HepG2 (cell line): Measurements from ENCODE around the gene SOST. TPM values are rescaled to one million over a fixed set of nuclear protein-coding genes. Genes with fewer than 3 reads are reported as not detected.

Source experiments
- CEBPB ChIP-seq: IDR thresholded peaks from 2 replicates; pipeline ENCODE4 v1.6.1; 2011; ENCODE audit warnings: low read depth, low read length, improper control_type of control experiment, borderline replicate concordance
- EHMT2 ChIP-seq: fragments of 200-600 bp; sonication (generic); IDR thresholded peaks from 2 replicates; pipeline ENCODE4 v1.7.0; 2017; ENCODE audit warnings: antibody characterized with exemption, low read depth, low read length, borderline replicate concordance
- EZH2 ChIP-seq: conservative IDR thresholded peaks from 2 replicates; pipeline ENCODE4 v1.6.1; 2012; ENCODE audit warnings: mild to moderate bottlenecking, low read depth, low read length, moderate library complexity
- IRX3 ChIP-seq: sonication (generic); formaldehyde crosslinking; IDR thresholded peaks from 2 replicates; pipeline ENCODE4 v1.8.1; 2023; ENCODE audit warnings: mild to moderate bottlenecking, low read depth, missing genetic modification reagents, borderline replicate concordance
- JUND ChIP-seq: sonication (generic); formaldehyde crosslinking; IDR thresholded peaks from 2 replicates; pipeline ENCODE4 v1.8.0; 2022; ENCODE audit warnings: mild to moderate bottlenecking, missing genetic modification reagents
- MXI1 ChIP-seq: IDR thresholded peaks from 3 replicates; pipeline ENCODE4 v1.6.1; 2012; ENCODE audit warnings: low read depth, low read length, inconsistent platforms, borderline replicate concordance
- NR2C2 ChIP-seq: sonication (generic); formaldehyde crosslinking; IDR thresholded peaks from 2 replicates; pipeline ENCODE4 v1.4.0; 2020; ENCODE audit warnings: missing genetic modification reagents, mild to moderate bottlenecking, moderate library complexity, borderline replicate concordance
- SOX5 ChIP-seq: IDR thresholded peaks from 2 replicates; pipeline ENCODE4 v1.6.1; 2016; ENCODE audit warnings: borderline replicate concordance
- ZMAT3 ChIP-seq: sonication (generic); formaldehyde crosslinking; conservative IDR thresholded peaks from 2 replicates; pipeline ENCODE4 v1.7.0; 2021; ENCODE audit warnings: missing genetic modification reagents
- ZNF256 ChIP-seq: sonication (generic); formaldehyde crosslinking; conservative IDR thresholded peaks from 2 replicates; pipeline ENCODE4 v1.4.0; 2020; ENCODE audit warnings: missing genetic modification reagents
- ZNF30 ChIP-seq: sonication (generic); formaldehyde crosslinking; IDR thresholded peaks from 2 replicates; pipeline ENCODE4 v1.5.0; 2020; ENCODE audit warnings: mild to moderate bottlenecking, missing genetic modification reagents
- ZNF530 ChIP-seq: sonication (generic); formaldehyde crosslinking; IDR thresholded peaks from 2 replicates; pipeline ENCODE4 v1.5.0; 2020; ENCODE audit warnings: low read depth, mild to moderate bottlenecking, missing genetic modification reagents
- ZNF558 ChIP-seq: sonication (generic); formaldehyde crosslinking; IDR thresholded peaks from 2 replicates; pipeline ENCODE4 v1.9.0; 2022; ENCODE audit warnings: mild to moderate bottlenecking, missing genetic modification reagents, borderline replicate concordance
- ZNF7 ChIP-seq: IDR thresholded peaks from 2 replicates; pipeline ENCODE4 v1.6.1; 2016; ENCODE audit warnings: missing biosample characterization, missing genetic modification reagents
- ZNF766 ChIP-seq: sonication (generic); formaldehyde crosslinking; IDR thresholded peaks from 2 replicates; pipeline ENCODE4 v1.5.0; 2020; ENCODE audit warnings: missing genetic modification reagents, borderline replicate concordance
- ZSCAN9 ChIP-seq: IDR thresholded peaks from 2 replicates; pipeline ENCODE4 v1.6.1; 2016; ENCODE audit warnings: borderline replicate concordance
- polyA plus RNA-seq, 8 experiments: library from polyadenylated mRNA; depleted of rRNA in 3 of 8; stranded (reverse) in 7 of 8; unstranded in 1 of 8; fragments of >200 nt; fragmentation: Illumina TruSeq in 4 of 8; extraction: Trizol in 4 of 8; gene quantifications; 2 replicates each; pipeline versions ENCODE4 v1.2.1 to v1.2.3, GENCODE V29; 2011 to 2016; ENCODE audit warnings: low read depth in 4 of 8, missing spikeins in 1 of 8, mixed read lengths in 1 of 8; ENCODE audit not compliant: insufficient read depth in 1 of 8
- total RNA-seq, 5 experiments: library from RNA; depleted of rRNA; stranded (reverse); fragments of >200 nt; fragmentation: Illumina TruSeq; extraction: Trizol; gene quantifications; 2 replicates each; pipeline ENCODE4 v1.2.3, GENCODE V29; 2016; ENCODE audit warnings: low read depth in 1 of 5
- TF ChIP-seq, protein P1 (sequence below): sonication (generic); formaldehyde crosslinking; IDR thresholded peaks from 2 replicates; pipeline ENCODE4 v1.8.0; 2022; ENCODE audit warnings: mild to moderate bottlenecking, missing genetic modification reagents
- TF ChIP-seq, protein P2 (sequence below): sonication (generic); formaldehyde crosslinking; conservative IDR thresholded peaks from 2 replicates; pipeline ENCODE4 v1.8.1; 2023; ENCODE audit warnings: missing genetic modification reagents
- TF ChIP-seq, protein P3 (sequence below): sonication (generic); formaldehyde crosslinking; IDR thresholded peaks from 2 replicates; pipeline ENCODE4; 2020; ENCODE audit warnings: missing genetic modification reagents, mild to moderate bottlenecking, borderline replicate concordance
- TF ChIP-seq, protein P4 (sequence below): sonication (generic); formaldehyde crosslinking; IDR thresholded peaks from 2 replicates; pipeline ENCODE4 v1.4.0; 2020; ENCODE audit warnings: missing genetic modification reagents
- TF ChIP-seq, protein P5 (sequence below): sonication (generic); formaldehyde crosslinking; IDR thresholded peaks from 2 replicates; pipeline ENCODE4 v1.4.0; 2020; ENCODE audit warnings: mild to moderate bottlenecking, missing genetic modification reagents

Gene SOST
- total and polyA plus RNA-seq, 2 of the 13 experiments (the other 11 are each of a cell fraction or from before 2014, with no cell fraction given) = not detected

DNA sequence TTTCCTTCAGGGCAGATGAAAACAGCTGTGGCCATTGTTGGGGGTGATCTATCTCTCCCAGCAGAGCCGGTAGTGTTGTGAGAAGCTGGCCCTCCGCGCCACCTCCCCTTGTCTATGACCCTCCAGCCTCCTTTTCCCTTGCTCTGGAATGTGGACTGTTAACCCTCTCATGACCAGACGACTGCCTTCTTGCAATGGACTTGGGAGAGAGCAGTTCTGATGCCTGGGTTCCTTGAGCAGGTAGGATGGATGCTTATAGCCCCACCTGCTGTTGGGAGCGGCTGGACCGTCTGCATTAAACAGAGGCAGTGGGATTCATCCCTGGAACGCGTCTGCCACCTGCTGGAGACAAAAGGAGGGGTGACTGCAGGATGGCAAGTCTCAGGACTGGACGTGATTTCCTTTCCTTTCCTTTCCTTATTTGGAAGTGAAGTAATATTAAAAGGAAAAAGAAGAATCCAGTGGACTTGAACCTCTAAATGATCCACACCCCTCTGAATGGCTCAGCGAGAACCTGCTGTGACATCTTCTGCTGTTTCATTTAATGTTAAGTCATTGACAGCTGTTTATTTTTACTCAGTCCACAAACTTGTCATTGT, 1.8 kb upstream of the SOST start (continued):
- no peak for TF ChIP-seq EHMT2
- no peak for TF ChIP-seq ZNF530 (CRISPR knock-in tag)
- TF ChIP-seq, protein P1, sequence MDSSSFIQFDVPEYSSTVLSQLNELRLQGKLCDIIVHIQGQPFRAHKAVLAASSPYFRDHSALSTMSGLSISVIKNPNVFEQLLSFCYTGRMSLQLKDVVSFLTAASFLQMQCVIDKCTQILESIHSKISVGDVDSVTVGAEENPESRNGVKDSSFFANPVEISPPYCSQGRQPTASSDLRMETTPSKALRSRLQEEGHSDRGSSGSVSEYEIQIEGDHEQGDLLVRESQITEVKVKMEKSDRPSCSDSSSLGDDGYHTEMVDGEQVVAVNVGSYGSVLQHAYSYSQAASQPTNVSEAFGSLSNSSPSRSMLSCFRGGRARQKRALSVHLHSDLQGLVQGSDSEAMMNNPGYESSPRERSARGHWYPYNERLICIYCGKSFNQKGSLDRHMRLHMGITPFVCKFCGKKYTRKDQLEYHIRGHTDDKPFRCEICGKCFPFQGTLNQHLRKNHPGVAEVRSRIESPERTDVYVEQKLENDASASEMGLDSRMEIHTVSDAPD (CRISPR knock-in tag) = no peak
- no peak; the same call in 1 of the 2 replicates for TF ChIP-seq NR2C2 (CRISPR knock-in tag)
- TF ChIP-seq SOX5 (CRISPR knock-in tag) = peak; percentile 62; the same call in 1 of the 2 replicates
- TF ChIP-seq JUND = no peak
- TF ChIP-seq ZNF30 (CRISPR knock-in tag) = no peak
- no peak for TF ChIP-seq ZNF558
- TF ChIP-seq ZNF7 (CRISPR knock-in tag) = no peak
- TF ChIP-seq, protein P2, sequence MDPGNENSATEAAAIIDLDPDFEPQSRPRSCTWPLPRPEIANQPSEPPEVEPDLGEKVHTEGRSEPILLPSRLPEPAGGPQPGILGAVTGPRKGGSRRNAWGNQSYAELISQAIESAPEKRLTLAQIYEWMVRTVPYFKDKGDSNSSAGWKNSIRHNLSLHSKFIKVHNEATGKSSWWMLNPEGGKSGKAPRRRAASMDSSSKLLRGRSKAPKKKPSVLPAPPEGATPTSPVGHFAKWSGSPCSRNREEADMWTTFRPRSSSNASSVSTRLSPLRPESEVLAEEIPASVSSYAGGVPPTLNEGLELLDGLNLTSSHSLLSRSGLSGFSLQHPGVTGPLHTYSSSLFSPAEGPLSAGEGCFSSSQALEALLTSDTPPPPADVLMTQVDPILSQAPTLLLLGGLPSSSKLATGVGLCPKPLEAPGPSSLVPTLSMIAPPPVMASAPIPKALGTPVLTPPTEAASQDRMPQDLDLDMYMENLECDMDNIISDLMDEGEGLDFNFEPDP (CRISPR knock-in tag) = no peak
- TF ChIP-seq MXI1 = 0 out of 3 replicates have a peak, but pooled peaks have one; percentile 55
- TF ChIP-seq ZNF256 = no peak
- TF ChIP-seq, protein P3, sequence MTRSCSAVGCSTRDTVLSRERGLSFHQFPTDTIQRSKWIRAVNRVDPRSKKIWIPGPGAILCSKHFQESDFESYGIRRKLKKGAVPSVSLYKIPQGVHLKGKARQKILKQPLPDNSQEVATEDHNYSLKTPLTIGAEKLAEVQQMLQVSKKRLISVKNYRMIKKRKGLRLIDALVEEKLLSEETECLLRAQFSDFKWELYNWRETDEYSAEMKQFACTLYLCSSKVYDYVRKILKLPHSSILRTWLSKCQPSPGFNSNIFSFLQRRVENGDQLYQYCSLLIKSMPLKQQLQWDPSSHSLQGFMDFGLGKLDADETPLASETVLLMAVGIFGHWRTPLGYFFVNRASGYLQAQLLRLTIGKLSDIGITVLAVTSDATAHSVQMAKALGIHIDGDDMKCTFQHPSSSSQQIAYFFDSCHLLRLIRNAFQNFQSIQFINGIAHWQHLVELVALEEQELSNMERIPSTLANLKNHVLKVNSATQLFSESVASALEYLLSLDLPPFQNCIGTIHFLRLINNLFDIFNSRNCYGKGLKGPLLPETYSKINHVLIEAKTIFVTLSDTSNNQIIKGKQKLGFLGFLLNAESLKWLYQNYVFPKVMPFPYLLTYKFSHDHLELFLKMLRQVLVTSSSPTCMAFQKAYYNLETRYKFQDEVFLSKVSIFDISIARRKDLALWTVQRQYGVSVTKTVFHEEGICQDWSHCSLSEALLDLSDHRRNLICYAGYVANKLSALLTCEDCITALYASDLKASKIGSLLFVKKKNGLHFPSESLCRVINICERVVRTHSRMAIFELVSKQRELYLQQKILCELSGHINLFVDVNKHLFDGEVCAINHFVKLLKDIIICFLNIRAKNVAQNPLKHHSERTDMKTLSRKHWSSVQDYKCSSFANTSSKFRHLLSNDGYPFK (CRISPR knock-in tag) = peak; percentile 44; the same call in 1 of the 2 replicates
- TF ChIP-seq, protein P4, sequence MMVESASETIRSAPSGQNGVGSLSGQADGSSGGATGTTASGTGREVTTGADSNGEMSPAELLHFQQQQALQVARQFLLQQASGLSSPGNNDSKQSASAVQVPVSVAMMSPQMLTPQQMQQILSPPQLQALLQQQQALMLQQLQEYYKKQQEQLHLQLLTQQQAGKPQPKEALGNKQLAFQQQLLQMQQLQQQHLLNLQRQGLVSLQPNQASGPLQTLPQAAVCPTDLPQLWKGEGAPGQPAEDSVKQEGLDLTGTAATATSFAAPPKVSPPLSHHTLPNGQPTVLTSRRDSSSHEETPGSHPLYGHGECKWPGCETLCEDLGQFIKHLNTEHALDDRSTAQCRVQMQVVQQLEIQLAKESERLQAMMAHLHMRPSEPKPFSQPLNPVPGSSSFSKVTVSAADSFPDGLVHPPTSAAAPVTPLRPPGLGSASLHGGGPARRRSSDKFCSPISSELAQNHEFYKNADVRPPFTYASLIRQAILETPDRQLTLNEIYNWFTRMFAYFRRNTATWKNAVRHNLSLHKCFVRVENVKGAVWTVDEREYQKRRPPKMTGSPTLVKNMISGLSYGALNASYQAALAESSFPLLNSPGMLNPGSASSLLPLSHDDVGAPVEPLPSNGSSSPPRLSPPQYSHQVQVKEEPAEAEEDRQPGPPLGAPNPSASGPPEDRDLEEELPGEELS (CRISPR knock-in tag) = no peak
- 0 out of 2 replicates have a peak, but pooled peaks have one; percentile 63 for TF ChIP-seq IRX3 (CRISPR knock-in tag)
- no peak for TF ChIP-seq ZMAT3 (CRISPR knock-in tag)
- peak; percentile 56; the same call in 1 of the 2 replicates for TF ChIP-seq ZSCAN9 (CRISPR knock-in tag)
- no peak for TF ChIP-seq CEBPB
- TF ChIP-seq, protein P5, sequence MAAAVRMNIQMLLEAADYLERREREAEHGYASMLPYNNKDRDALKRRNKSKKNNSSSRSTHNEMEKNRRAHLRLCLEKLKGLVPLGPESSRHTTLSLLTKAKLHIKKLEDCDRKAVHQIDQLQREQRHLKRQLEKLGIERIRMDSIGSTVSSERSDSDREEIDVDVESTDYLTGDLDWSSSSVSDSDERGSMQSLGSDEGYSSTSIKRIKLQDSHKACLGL (CRISPR knock-in tag) = no peak
- no peak for TF ChIP-seq EZH2
- no peak for TF ChIP-seq ZNF766 (CRISPR knock-in tag)
